Thoracic aorta (tissue), 2 donors: Measurements from ENCODE around the gene MRPL21. TPM values are rescaled to one million over a fixed set of nuclear protein-coding genes. Genes with fewer than 3 reads are reported as not detected.

Experiments
- ATAC-seq: fragments of 150-250 bp; one replicate; pipeline ENCODE4 v1.8.0; 2017; ENCODE audit warnings: low read depth; ENCODE audit not compliant: insufficient number of reproducible peaks, low FRiP score
- DNase-seq: peaks from one replicate; pipeline ENCODE4 v3.0.0-alpha.2; 2020; ENCODE audit warnings: low spot score
- H3K27ac ChIP-seq, 2 donors: fragments of 200-600 bp; sonication (generic); 1 replicate in 1 of 2; 2 replicates in 1 of 2; pipeline ENCODE4 v1.5.1; 2016; ENCODE audit warnings: mild to moderate bottlenecking in 2 of 2, moderate library complexity in 2 of 2
- H3K27me3 ChIP-seq: fragments of 200-600 bp; sonication (generic); replicated peaks from 2 replicates; pipeline ENCODE4 v1.6.0; 2016; ENCODE audit warnings: mild to moderate bottlenecking; ENCODE audit not compliant: insufficient read depth
- H3K36me3 ChIP-seq: fragments of 200-600 bp; sonication (generic); one replicate; pipeline ENCODE4 v1.5.1; 2016
- H3K4me1 ChIP-seq, 2 donors: fragments of 200-600 bp; sonication (generic); 1 replicate in 1 of 2; 2 replicates in 1 of 2; pipeline versions ENCODE4 v1.5.1 to v1.6.0; 2016; ENCODE audit warnings: low read depth in 2 of 2, mild to moderate bottlenecking in 1 of 2; ENCODE audit not compliant: control insufficient read depth in 1 of 2
- H3K4me3 ChIP-seq: fragments of 200-600 bp; sonication (generic); 2 replicates; pipeline ENCODE4 v1.5.1; 2016; ENCODE audit warnings: mild to moderate bottlenecking
- H3K9me3 ChIP-seq: fragments of 200-600 bp; sonication (generic); 2 replicates; pipeline ENCODE4 v1.5.1; 2016
- CTCF ChIP-seq: fragments of 200-600 bp; sonication (generic); IDR thresholded peaks from one replicate; pipeline ENCODE4 v1.5.1; 2019; ENCODE audit warnings: antibody characterized with exemption
- total RNA-seq, 2 donors: library from RNA; depleted of rRNA; stranded (reverse); fragments of >200 nt; gene quantifications; one replicate each; pipeline versions ENCODE4 v1.1.0 to v1.2.3, GENCODE V29; 2016

MRPL21 gene
- total RNA-seq, 2 donors from 2014 or later = 11.0 to 16.7 TPM

GRCh38 chr11:68930991-68931855 lies 27.6 kb upstream of the MRPL21 start:
- Histone ChIP-seq H3K4me1 (peaks cover 19 to 25% of the 10 kb centered on the region in 2 donors), H3K9me3 (no peaks in the 10 kb centered on the region), H3K27ac (no peak overlapping the region), H3K36me3 (peaks cover 40% of the 10 kb centered on the region), H3K4me3 (no peak overlapping the region), H3K27me3 (no peaks in the 10 kb centered on the region)
- no peak for DNase-seq
- no peak for TF ChIP-seq CTCF
- ATAC-seq = no peak

GRCh38 chr11:68929706-68930570 lies 26.3 kb upstream of the MRPL21 start:
- H3K36me3 ChIP-seq = peaks cover 29% of the 10 kb centered on the region
- no peak for ATAC-seq

GRCh38 chr11:68929135-68929534 lies 25.5 kb upstream of the MRPL21 start:
- ATAC-seq (no peak), DNase-seq (no peak)
- Histone ChIP-seq H3K27ac (no peak overlapping the region), H3K4me3 (no peak overlapping the region), H3K36me3 (peaks cover 29% of the 10 kb centered on the region), H3K27me3 (no peaks in the 10 kb centered on the region), H3K9me3 (peaks cover 10% of the 10 kb centered on the region), H3K4me1 (peaks cover 19 to 36% of the 10 kb centered on the region in 2 donors)
- TF ChIP-seq CTCF = no peak

More at GRCh38 chr11:68929706-68930570, 26.3 kb upstream of the MRPL21 start:
- Histone ChIP-seq H3K4me3 (no peak overlapping the region), H3K27ac (no peak overlapping the region), H3K27me3 (no peaks in the 10 kb centered on the region), H3K4me1 (peaks cover 19 to 28% of the 10 kb centered on the region in 2 donors), H3K9me3 (peaks cover 10% of the 10 kb centered on the region)
- no peak for TF ChIP-seq CTCF
- DNase-seq = no peak

- Histone ChIP-seq H3K4me3 (peak overlapping the region; percentile 30), H3K9me3 (peaks cover 10% of the 10 kb centered on the region), H3K27ac (peak overlapping the region; percentile 50 to 52), H3K4me1 (peaks cover 24 to 44% of the 10 kb centered on the region in 2 donors), H3K27me3 (no peaks in the 10 kb centered on the region), H3K36me3 (peaks cover 24% of the 10 kb centered on the region)
- ATAC-seq (no peak), DNase-seq (no peak)
- TF ChIP-seq CTCF = no peak
Measured at GRCh38 chr11:68928136-68928880, 24.7 kb upstream of the MRPL21 start.
